MCF 10A (cell line): ENCODE results near the gene PCNX3. TPM values are rescaled to one million over a fixed set of nuclear protein-coding genes. Genes with fewer than 3 reads are reported as not detected.
A peak's percentile ranks its signal among the peaks of the same experiment; 100 is the strongest.

Source experiments
- BruUV-seq: library from RNA; stranded (reverse); fragments of 400-500 nt; replicated peaks from 2 replicates; lab custom pipeline; 2021; lab: Mats Ljungman, UMichigan
- CTCF ChIA-PET: fragments of 300-600 bp; sonication (Branson Sonifier 250); formaldehyde crosslinking; extraction: SDS; loops from one replicate; lab custom pipeline; 2021; ENCODE audit warnings: antibody characterized with exemption, inconsistent platforms; lab: Yijun Ruan, JAX
- POLR2A ChIA-PET: fragments of 300-600, 350-650 bp; sonication (Branson Sonifier 250); formaldehyde crosslinking; extraction: SDS; loops from one replicate; lab custom pipeline; 2020; ENCODE audit warnings: antibody characterized with exemption, inconsistent platforms; lab: Yijun Ruan, JAX
- DNase-seq: peaks from one replicate; pipeline ENCODE4 v3.0.0-alpha.2; 2018; ENCODE audit not compliant: unreplicated experiment
- H3K27ac Mint-ChIP-seq: one replicate; pipeline ENCODE4 v1.8.0; 2022; ENCODE audit warnings: mild to moderate bottlenecking, low read depth, mixed read lengths; ENCODE audit not compliant: unreplicated experiment
- H3K27me3 Mint-ChIP-seq: one replicate; pipeline ENCODE4 v1.8.0; 2022; ENCODE audit warnings: mixed read lengths; ENCODE audit not compliant: insufficient read depth, unreplicated experiment
- H3K36me3 Mint-ChIP-seq: one replicate; pipeline ENCODE4 v1.8.0; 2022; ENCODE audit warnings: mild to moderate bottlenecking, moderate library complexity, mixed read lengths; ENCODE audit not compliant: insufficient read depth, unreplicated experiment
- H3K4me1 Mint-ChIP-seq: one replicate; pipeline ENCODE4 v1.8.0; 2022; ENCODE audit warnings: mixed read lengths; ENCODE audit not compliant: insufficient read depth, unreplicated experiment
- H3K4me3 Mint-ChIP-seq: one replicate; pipeline ENCODE4 v1.8.0; 2022; ENCODE audit warnings: mild to moderate bottlenecking, moderate library complexity, mixed read lengths; ENCODE audit not compliant: unreplicated experiment
- H3K9me3 Mint-ChIP-seq: one replicate; pipeline ENCODE4 v1.8.0; 2022; ENCODE audit warnings: mixed read lengths; ENCODE audit not compliant: unreplicated experiment
- CTCF ChIP-seq: fragments of 200-600 bp; IDR thresholded peaks from one replicate; pipeline ENCODE4 v1.8.0; 2022; ENCODE audit warnings: antibody characterized with exemption, mild to moderate bottlenecking; ENCODE audit not compliant: unreplicated experiment
- intact Hi-C: fragments of 100-400 bp; cut with micrococcal nuclease; formaldehyde crosslinking; loops from 2 replicates; pipeline ENCODE4 v1.14.1; 2022
- total RNA-seq: library from RNA; stranded (reverse); gene quantifications from 2 replicates; pipeline ENCODE4 v1.2.3, GENCODE V29; 2022

Gene PCNX3
- total RNA-seq, 1 experiment from 2014 or later: 40.9 TPM

- Mint-ChIP-seq H3K9me3 (no peaks in the 10 kb centered on the region), H3K27ac (no peak overlapping the region), H3K4me3 (no peak overlapping the region), H3K36me3 (peaks cover 12% of the 10 kb centered on the region), H3K27me3 (no peaks in the 10 kb centered on the region), H3K4me1 (peaks cover 12% of the 10 kb centered on the region)
- CTCF ChIA-PET: no interaction called here
- BruUV-seq: no TSS peak
- no peak for DNase-seq
- intact Hi-C loops: no loop called here
- TF ChIP-seq CTCF: no peak
- POLR2A ChIA-PET: interaction anchor here (2.9 kb wide), 1 partner anchor 22 kb away, joined by 9 read pairs; the partner anchor contains the start of gene RELA
Measured at GRCh38 chr11:65641297-65642013, 25.9 kb downstream of the PCNX3 start.

- CTCF ChIA-PET: interaction anchor here (0.6 to 1.8 kb wide), 2 partner anchors 69 to 1189 kb away, joined by 3 to 5 read pairs; no protein-coding TSS in a partner anchor
- no peaks in the 10 kb centered on the region for H3K9me3 Mint-ChIP-seq
- TF ChIP-seq CTCF: no peak
- H3K27me3 Mint-ChIP-seq: no peaks in the 10 kb centered on the region
- POLR2A ChIA-PET: interaction anchor here (1.4 to 2.9 kb wide), 2 partner anchors 21 to 26 kb away, joined by 7 to 9 read pairs; partner anchors contain the start of genes PCNX3 and RELA
- peaks cover 5% of the 10 kb centered on the region for H3K36me3 Mint-ChIP-seq
- peaks cover 12% of the 10 kb centered on the region for H3K4me1 Mint-ChIP-seq
- DNase-seq: no peak
- no peak overlapping the region for H3K4me3 Mint-ChIP-seq
- H3K27ac Mint-ChIP-seq: no peak overlapping the region
- intact Hi-C loops: no loop called here
- no TSS peak for BruUV-seq
Measured at GRCh38 chr11:65642014-65642671, 26.6 kb downstream of the PCNX3 start.

GRCh38 chr11:65643971-65644370, 28.4 kb downstream of the PCNX3 start:
- ChIA-PET CTCF (interaction anchor here (1.8 kb wide), 1 partner anchor 68 kb away, joined by 5 read pairs; no protein-coding TSS in a partner anchor), POLR2A (interaction anchor here (0.6 to 2.9 kb wide), 5 partner anchors 9 to 769 kb away, joined by 3 to 9 read pairs (median 4); partner anchors contain the start of genes PCNX3 and RELA)
- no TSS peak for BruUV-seq
- Mint-ChIP-seq H3K36me3 (no peaks in the 10 kb centered on the region), H3K27me3 (no peaks in the 10 kb centered on the region), H3K4me1 (peaks cover 7% of the 10 kb centered on the region), H3K4me3 (no peak overlapping the region), H3K9me3 (no peaks in the 10 kb centered on the region), H3K27ac (no peak overlapping the region)
- intact Hi-C loops: no loop called here
- TF ChIP-seq CTCF: no peak
- peak; percentile 41 for DNase-seq

- POLR2A ChIA-PET: interaction anchor here (1.0 to 1.5 kb wide), 3 partner anchors 8 to 30 kb away, joined by 3 read pairs; partner anchors contain the start of gene PCNX3
- intact Hi-C loops: no loop called here
- Mint-ChIP-seq H3K9me3 (no peaks in the 10 kb centered on the region), H3K27me3 (no peaks in the 10 kb centered on the region), H3K27ac (no peak overlapping the region), H3K4me1 (peaks cover 6% of the 10 kb centered on the region), H3K36me3 (no peaks in the 10 kb centered on the region), H3K4me3 (no peak overlapping the region)
- CTCF ChIA-PET: interaction anchor here (0.6 kb wide), 1 partner anchor 93 kb away, joined by 3 read pairs; no protein-coding TSS in a partner anchor
- no peak for DNase-seq
- TF ChIP-seq CTCF: no peak
- no TSS peak for BruUV-seq
Measured at GRCh38 chr11:65644837-65645236, 29.3 kb downstream of the PCNX3 start.
